Camera-type eye (tissue), 1 donor: ENCODE measurements around the gene NEB. TPM values are rescaled to one million over a fixed set of nuclear protein-coding genes. Genes with fewer than 3 reads are reported as not detected.

Experiments used
- total RNA-seq: library from RNA; depleted of rRNA; stranded (reverse); fragments of >200 nt; gene quantifications from one replicate; pipeline ENCODE4 v1.2.3, GENCODE V29; 2014

The NEB gene, protein sequence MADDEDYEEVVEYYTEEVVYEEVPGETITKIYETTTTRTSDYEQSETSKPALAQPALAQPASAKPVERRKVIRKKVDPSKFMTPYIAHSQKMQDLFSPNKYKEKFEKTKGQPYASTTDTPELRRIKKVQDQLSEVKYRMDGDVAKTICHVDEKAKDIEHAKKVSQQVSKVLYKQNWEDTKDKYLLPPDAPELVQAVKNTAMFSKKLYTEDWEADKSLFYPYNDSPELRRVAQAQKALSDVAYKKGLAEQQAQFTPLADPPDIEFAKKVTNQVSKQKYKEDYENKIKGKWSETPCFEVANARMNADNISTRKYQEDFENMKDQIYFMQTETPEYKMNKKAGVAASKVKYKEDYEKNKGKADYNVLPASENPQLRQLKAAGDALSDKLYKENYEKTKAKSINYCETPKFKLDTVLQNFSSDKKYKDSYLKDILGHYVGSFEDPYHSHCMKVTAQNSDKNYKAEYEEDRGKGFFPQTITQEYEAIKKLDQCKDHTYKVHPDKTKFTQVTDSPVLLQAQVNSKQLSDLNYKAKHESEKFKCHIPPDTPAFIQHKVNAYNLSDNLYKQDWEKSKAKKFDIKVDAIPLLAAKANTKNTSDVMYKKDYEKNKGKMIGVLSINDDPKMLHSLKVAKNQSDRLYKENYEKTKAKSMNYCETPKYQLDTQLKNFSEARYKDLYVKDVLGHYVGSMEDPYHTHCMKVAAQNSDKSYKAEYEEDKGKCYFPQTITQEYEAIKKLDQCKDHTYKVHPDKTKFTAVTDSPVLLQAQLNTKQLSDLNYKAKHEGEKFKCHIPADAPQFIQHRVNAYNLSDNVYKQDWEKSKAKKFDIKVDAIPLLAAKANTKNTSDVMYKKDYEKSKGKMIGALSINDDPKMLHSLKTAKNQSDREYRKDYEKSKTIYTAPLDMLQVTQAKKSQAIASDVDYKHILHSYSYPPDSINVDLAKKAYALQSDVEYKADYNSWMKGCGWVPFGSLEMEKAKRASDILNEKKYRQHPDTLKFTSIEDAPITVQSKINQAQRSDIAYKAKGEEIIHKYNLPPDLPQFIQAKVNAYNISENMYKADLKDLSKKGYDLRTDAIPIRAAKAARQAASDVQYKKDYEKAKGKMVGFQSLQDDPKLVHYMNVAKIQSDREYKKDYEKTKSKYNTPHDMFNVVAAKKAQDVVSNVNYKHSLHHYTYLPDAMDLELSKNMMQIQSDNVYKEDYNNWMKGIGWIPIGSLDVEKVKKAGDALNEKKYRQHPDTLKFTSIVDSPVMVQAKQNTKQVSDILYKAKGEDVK (N-terminal part only)
- total RNA-seq: 208 TPM

DNA sequence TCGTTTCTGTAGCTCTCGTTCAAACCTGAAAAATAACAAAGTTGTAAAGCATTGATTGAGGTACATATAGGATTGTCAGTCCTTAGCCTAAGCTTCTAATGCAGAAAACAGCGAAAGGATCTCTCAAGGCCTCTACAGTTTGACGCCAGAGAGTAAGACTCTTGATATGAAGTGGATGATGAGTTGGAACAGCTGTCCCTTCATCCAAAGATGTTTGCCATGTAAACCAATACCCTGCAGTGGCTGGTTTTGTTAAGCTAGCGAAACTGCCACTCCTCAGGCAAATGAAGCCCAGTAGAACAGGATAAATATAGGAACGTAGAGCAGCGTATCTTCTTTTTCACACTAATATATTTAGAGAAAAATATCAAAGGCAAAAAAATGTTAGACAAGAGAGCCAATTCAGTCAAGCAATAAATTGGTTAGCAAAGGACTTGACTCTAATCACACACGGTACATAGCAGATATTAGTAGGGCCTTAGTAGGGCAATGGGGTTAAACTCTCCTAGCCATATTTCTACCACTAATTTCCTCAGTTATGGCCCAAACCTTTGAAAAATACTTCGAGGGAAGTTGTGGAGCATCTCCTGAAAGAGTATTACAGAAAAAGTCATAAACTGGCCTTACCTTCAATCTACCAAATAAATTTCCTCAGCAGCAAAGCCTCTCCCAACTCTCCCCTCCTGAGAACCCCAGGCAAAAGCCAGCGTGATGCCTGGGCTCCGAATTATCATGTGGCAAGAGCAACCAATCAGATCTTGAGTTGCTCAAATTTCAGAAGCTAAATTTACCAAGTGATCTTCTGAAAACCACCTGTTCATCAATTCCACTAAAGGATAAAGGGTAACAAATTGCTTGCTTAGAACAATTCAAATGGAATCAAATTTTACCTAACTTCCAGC lies at the start of gene NEB:
Gene NEB, minus strand, starts transcription at position 706 of the 902 bp plus-strand sequence. CDS start 1,320 bp downstream, outside the sequence.

Other genes starting within 250 kb of the NEB start
- 96.2 TPM for gene ARL5A, start 93.9 kb upstream of the NEB start, total RNA-seq